Glutamatergic neuron (in vitro differentiated cells): ENCODE data around the gene AHNAK. TPM values are rescaled to one million over a fixed set of nuclear protein-coding genes. Genes with fewer than 3 reads are reported as not detected.

Experiments
- DNase-seq: peaks from one replicate; pipeline ENCODE4 v3.0.0; 2022
- H3K27ac Mint-ChIP-seq: one replicate; pipeline ENCODE4 v1.8.0; 2020; ENCODE audit warnings: mild to moderate bottlenecking, mixed read lengths, inconsistent platforms; ENCODE audit not compliant: unreplicated experiment
- H3K27me3 Mint-ChIP-seq: one replicate; pipeline ENCODE4 v1.8.0; 2020; ENCODE audit warnings: mild to moderate bottlenecking, moderate library complexity, mixed read lengths, inconsistent platforms; ENCODE audit not compliant: unreplicated experiment
- H3K36me3 Mint-ChIP-seq: one replicate; pipeline ENCODE4 v1.8.0; 2020; ENCODE audit warnings: mild to moderate bottlenecking, mixed read lengths, inconsistent platforms; ENCODE audit not compliant: unreplicated experiment
- H3K4me1 Mint-ChIP-seq: one replicate; pipeline ENCODE4 v1.8.0; 2020; ENCODE audit warnings: mild to moderate bottlenecking, low read depth, mixed read lengths, inconsistent platforms; ENCODE audit not compliant: unreplicated experiment
- H3K4me3 Mint-ChIP-seq: one replicate; pipeline ENCODE4 v1.8.0; 2020; ENCODE audit warnings: mild to moderate bottlenecking, mixed read lengths, inconsistent platforms; ENCODE audit not compliant: unreplicated experiment
- H3K9me3 Mint-ChIP-seq: one replicate; pipeline ENCODE4 v1.8.0; 2020; ENCODE audit warnings: mild to moderate bottlenecking, moderate library complexity, mixed read lengths, inconsistent platforms; ENCODE audit not compliant: unreplicated experiment
- total RNA-seq: library from RNA; stranded (reverse); fragmentation: NEBNext Ultra II Directional; extraction: Animal tissue kit (Norgen Biotek cat#: 25700); gene quantifications from one replicate; pipeline ENCODE4 v1.2.1, GENCODE V29; 2021; ENCODE audit not compliant: unreplicated experiment
- TF ChIP-seq, protein P1 (sequence below): fragments of 200-600 bp; sonication (generic); IDR thresholded peaks from one replicate; pipeline ENCODE4 v1.5.0; 2021; ENCODE audit not compliant: partially characterized antibody, unreplicated experiment

AHNAK gene
- total RNA-seq, 1 donor from 2014 or later = 4.5 TPM

- TF ChIP-seq, protein P1, sequence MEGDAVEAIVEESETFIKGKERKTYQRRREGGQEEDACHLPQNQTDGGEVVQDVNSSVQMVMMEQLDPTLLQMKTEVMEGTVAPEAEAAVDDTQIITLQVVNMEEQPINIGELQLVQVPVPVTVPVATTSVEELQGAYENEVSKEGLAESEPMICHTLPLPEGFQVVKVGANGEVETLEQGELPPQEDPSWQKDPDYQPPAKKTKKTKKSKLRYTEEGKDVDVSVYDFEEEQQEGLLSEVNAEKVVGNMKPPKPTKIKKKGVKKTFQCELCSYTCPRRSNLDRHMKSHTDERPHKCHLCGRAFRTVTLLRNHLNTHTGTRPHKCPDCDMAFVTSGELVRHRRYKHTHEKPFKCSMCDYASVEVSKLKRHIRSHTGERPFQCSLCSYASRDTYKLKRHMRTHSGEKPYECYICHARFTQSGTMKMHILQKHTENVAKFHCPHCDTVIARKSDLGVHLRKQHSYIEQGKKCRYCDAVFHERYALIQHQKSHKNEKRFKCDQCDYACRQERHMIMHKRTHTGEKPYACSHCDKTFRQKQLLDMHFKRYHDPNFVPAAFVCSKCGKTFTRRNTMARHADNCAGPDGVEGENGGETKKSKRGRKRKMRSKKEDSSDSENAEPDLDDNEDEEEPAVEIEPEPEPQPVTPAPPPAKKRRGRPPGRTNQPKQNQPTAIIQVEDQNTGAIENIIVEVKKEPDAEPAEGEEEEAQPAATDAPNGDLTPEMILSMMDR = no peak
- peaks cover 4% of the 10 kb centered on the region for H3K4me1 Mint-ChIP-seq
- DNase-seq = no peak
- H3K36me3 Mint-ChIP-seq = peaks cover 7% of the 10 kb centered on the region
- no peak overlapping the region for H3K4me3 Mint-ChIP-seq
- H3K27ac Mint-ChIP-seq = no peak overlapping the region
- H3K9me3 Mint-ChIP-seq = peaks cover 2% of the 10 kb centered on the region
- peaks cover 4% of the 10 kb centered on the region for H3K27me3 Mint-ChIP-seq
Observed at GRCh38 chr11:62428871-62429560, 117.6 kb downstream of the AHNAK start.

DNA sequence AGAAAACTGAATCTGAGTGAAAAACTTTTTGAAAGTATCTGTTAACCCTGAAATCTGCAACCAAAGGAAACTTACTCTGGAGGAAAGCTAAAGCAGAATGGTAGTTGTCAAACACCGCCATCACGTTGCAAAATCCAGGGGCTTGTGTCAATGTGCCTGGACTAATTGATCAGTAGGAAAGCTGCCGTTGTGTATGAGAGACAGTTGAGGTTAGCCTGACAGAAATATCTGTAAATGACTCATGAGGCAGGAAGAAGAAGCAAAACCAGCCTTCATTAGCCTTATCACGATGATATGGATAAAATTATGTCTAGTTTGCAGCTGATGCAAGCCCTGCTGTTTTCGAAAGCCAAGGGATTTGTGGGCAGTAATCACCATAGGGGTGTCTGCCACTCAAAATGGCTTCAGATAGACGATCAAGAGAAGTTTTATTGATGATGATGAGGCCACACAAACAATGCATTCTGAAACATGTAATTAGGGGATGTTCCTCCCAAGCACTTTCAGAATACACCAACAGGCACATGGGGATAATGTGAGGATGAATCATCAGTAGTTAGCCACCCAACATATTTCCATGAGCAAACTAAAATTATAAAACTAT is 118.9 kb downstream of the AHNAK start:
- Mint-ChIP-seq H3K36me3 (peaks cover 7% of the 10 kb centered on the region), H3K27ac (no peak overlapping the region), H3K4me3 (no peak overlapping the region), H3K27me3 (peaks cover 4% of the 10 kb centered on the region), H3K9me3 (peaks cover 2% of the 10 kb centered on the region), H3K4me1 (no peaks in the 10 kb centered on the region)
- DNase-seq = no peak
- TF ChIP-seq, protein P1 = no peak

- DNase-seq = no peak
- no peaks in the 10 kb centered on the region for H3K4me1 Mint-ChIP-seq
Observed at GRCh38 chr11:62423012-62423411, 123.6 kb downstream of the AHNAK start.

DNA sequence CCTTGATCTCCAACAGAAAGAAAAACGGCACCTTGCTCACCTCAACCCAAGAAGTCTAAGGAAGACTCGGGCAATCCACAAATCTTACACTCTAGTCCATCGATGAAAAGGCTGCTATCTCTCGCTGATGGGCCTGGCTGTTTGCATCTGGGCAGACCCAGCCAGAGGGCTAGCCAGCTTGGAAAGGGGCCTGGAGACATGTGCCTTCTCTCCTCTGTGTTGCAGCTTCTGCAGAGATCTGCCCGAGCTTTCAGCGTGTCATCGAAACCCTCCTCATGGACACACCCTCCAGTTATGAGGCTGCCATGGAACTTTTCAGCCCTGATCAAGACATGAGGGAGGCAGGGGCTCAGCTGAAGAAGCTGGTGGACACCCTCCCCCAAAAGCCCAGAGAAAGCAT is 124.6 kb downstream of the AHNAK start:
- DNase-seq = no peak
- H3K27me3 Mint-ChIP-seq = peaks cover 4% of the 10 kb centered on the region

More at GRCh38 chr11:62423012-62423411, 123.6 kb downstream of the AHNAK start:
- H3K9me3 Mint-ChIP-seq = no peaks in the 10 kb centered on the region
- peaks cover 2% of the 10 kb centered on the region for H3K36me3 Mint-ChIP-seq
- peak overlapping the region; percentile 23 for H3K4me3 Mint-ChIP-seq
- no peak overlapping the region for H3K27ac Mint-ChIP-seq
- H3K27me3 Mint-ChIP-seq = peaks cover 4% of the 10 kb centered on the region
- TF ChIP-seq, protein P1 = no peak

More for the DNA sequence above, 124.6 kb downstream of the AHNAK start:
- H3K4me1 Mint-ChIP-seq = no peaks in the 10 kb centered on the region
- H3K27ac Mint-ChIP-seq = no peak overlapping the region
- H3K36me3 Mint-ChIP-seq = peaks cover 8% of the 10 kb centered on the region
- TF ChIP-seq, protein P1 = no peak
- no peaks in the 10 kb centered on the region for H3K9me3 Mint-ChIP-seq
- H3K4me3 Mint-ChIP-seq = no peak overlapping the region
